Stomach (tissue), 9 donors: Measurements from ENCODE around the gene DMTF1. TPM values are rescaled to one million over a fixed set of nuclear protein-coding genes. Genes with fewer than 3 reads are reported as not detected.
A peak's percentile ranks its signal among the peaks of the same experiment; 100 is the strongest.

Experiments
- DNase-seq, 2 donors: peaks; one replicate each; pipeline versions ENCODE4 v3.0.0 to v3.0.0-alpha.2; 2013 to 2019
- H3K27ac ChIP-seq, 5 donors: fragments of 200-600 bp in 4 of 5; sonication (generic) in 4 of 5; one replicate each; pipeline ENCODE4 v1.5.1; 2013 to 2019; ENCODE audit warnings: mild to moderate bottlenecking in 1 of 5, moderate library complexity in 1 of 5
- H3K27me3 ChIP-seq, 3 donors: fragments of 200-600 bp; sonication (generic); one replicate each; pipeline ENCODE4 v1.5.1; 2017 to 2019; ENCODE audit warnings: mixed run types in 1 of 3
- H3K36me3 ChIP-seq, 4 donors: fragments of 200-600 bp; sonication (generic); 1 replicate in 3 of 4; 2 replicates in 1 of 4; pipeline ENCODE4 v1.5.1; 2016 to 2019
- H3K4me1 ChIP-seq, 4 donors: fragments of 200-600 bp; sonication (generic); one replicate each; pipeline ENCODE4 v1.5.1; 2016 to 2019
- H3K4me3 ChIP-seq, 4 donors: fragments of 200-600 bp; sonication (generic) in 3 of 4; one replicate each; pipeline ENCODE4 v1.5.1; 2016 to 2019; ENCODE audit warnings: mild to moderate bottlenecking in 1 of 4
- H3K9me3 ChIP-seq, 4 donors: fragments of 200-600 bp; sonication (generic); one replicate each; pipeline ENCODE4 v1.5.1; 2016 to 2019
- CTCF ChIP-seq, 7 experiments: fragments of 450-650 bp in 4 of 7; fragments of 200-600 bp in 3 of 7; sonication (generic) in 3 of 7; IDR thresholded peaks; one replicate each; pipeline ENCODE4 v1.5.1; 2016 to 2019; ENCODE audit warnings: antibody characterized with exemption in 7 of 7, control low read depth in 2 of 7, mild to moderate bottlenecking in 1 of 7
- EP300 ChIP-seq: sonication (generic); formaldehyde crosslinking; IDR thresholded peaks from one replicate; pipeline ENCODE4 v1.6.1; 2017; ENCODE audit warnings: antibody characterized with exemption
- POLR2A ChIP-seq, 4 donors: fragments of 450-650 bp; IDR thresholded peaks; one replicate each; pipeline ENCODE4 v1.6.1; 2016; ENCODE audit warnings: antibody characterized with exemption in 4 of 4, control low read depth in 2 of 4, mild to moderate bottlenecking in 1 of 4, moderate library complexity in 1 of 4
- POLR2AphosphoS5 ChIP-seq, 3 donors: sonication (generic); formaldehyde crosslinking; IDR thresholded peaks; one replicate each; pipeline ENCODE4 v1.6.1; 2016; ENCODE audit warnings: antibody characterized with exemption in 3 of 3
- WGBS, 5 donors: extraction: QIAGEN DNeasy Blood & Tissue Kit in 3 of 5; methylation state at CpG; one replicate each; pipeline versions ENCODE4 v1.1.5 to v1.1.7; 2013 to 2018; 5-methylcytosine and 5-hydroxymethylcytosine counted together
- intact Hi-C: fragments of 100-400 bp; cut with DNase I; formaldehyde crosslinking; loops from one replicate; pipeline ENCODE4 v1.15.1; 2023; ENCODE audit warnings: low total_unique reads
- polyA plus RNA-seq, 3 donors: library from polyadenylated mRNA; stranded (reverse); fragments of 200-250 nt; gene quantifications; one replicate each; pipeline ENCODE4 v1.2.3, GENCODE V29; 2013
- total RNA-seq, 5 donors: library from RNA; depleted of rRNA; stranded (reverse); fragments of >200 nt; gene quantifications; one replicate each; pipeline versions ENCODE4 v1.1.0 to v1.2.3, GENCODE V29; 2014 to 2016
- donor health status: healthy with polysubstance abuse.
- donor health status: Bipolar disorder and iron deficiency.
- donor health status: healthy.

Gene DMTF1
- total and polyA plus RNA-seq, 8 donors, result 10.5 to 233 (median 70.8) TPM

GRCh38 chr7:87148332-87148955, 3.8 kb upstream of the DMTF1 start:
- H3K9me3 ChIP-seq, result no peaks in the 10 kb centered on the region
- no peaks in the 10 kb centered on the region for H3K27me3 ChIP-seq
- WGBS, 5 donors, result 10 to 42% (median 20%) methylated on average over 1 of the region's 1 CpG
- intact Hi-C loops, result no loop called here
- no peak overlapping the region for H3K4me3 ChIP-seq
- H3K4me1 ChIP-seq, result peaks cover 0 to 11% (median 5%) of the 10 kb centered on the region in 4 donors
- peak in 3 of 7 experiments; percentile 19 to 43 (median 34) for TF ChIP-seq CTCF (IDR thresholded peaks at IDR 0.05)
- TF ChIP-seq POLR2A (IDR thresholded peaks at IDR 0.05), result no peak
- TF ChIP-seq EP300, result no peak
- no peak overlapping the region for H3K27ac ChIP-seq
- no peaks in the 10 kb centered on the region for H3K36me3 ChIP-seq
- peak in 1 of 2 donors; percentile 20 for DNase-seq

DNA sequence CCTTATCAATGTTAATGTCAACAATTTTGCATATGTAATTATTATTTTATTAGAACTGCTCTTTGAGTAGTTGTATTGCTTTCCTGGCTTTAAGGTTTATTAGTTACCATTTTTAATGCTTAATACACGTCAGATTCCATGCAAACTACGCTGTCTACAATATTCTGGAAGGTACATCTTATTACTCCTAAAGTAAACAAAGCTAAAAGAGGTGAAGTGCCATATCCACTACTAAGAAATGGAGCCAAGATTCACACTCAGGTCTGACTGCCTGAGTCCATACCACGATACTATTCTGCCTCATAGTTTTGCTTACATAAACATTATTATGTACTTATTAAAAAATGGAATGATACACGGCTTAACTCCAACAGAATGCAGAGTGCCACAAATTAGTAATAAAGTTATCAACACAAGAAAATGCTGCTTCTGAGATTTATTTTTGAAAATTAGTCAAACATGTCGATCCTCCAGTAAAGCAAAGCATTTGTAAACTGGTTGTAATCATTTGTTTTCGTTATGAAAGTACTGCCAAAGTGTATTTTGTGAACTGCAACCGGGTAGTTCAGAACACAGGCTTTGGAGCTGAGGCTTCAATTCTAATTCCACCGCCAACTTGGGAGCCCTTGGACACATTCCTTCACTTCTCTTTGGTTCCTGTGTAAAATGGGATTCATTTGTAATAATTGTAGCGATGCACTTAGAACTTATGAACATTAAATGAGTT, 1.1 kb upstream of the DMTF1 start:
- peaks cover 22 to 38% (median 30%) of the 10 kb centered on the region in 4 donors for H3K4me1 ChIP-seq
- H3K27ac ChIP-seq, result peak overlapping the region; percentile 32 to 100 (median 96)
- DNase-seq, result peak in 1 of 2 donors; percentile 28
- TF ChIP-seq EP300 (no peak), POLR2A (IDR thresholded peaks at IDR 0.05) (no peak), CTCF (IDR thresholded peaks at IDR 0.05) (no peak), POLR2AphosphoS5 (IDR thresholded peaks at IDR 0.05) (no peak)
- no peaks in the 10 kb centered on the region for H3K27me3 ChIP-seq
- 24 to 33% (median 28%) methylated on average over 9 of the region's 9 CpGs for WGBS, 5 donors
- H3K4me3 ChIP-seq, result peak overlapping the region; percentile 60 to 74 (median 65)
- H3K9me3 ChIP-seq, result no peaks in the 10 kb centered on the region
- no peaks in the 10 kb centered on the region for H3K36me3 ChIP-seq
- intact Hi-C loops, result no loop called here

- intact Hi-C loops, result no loop called here
- Histone ChIP-seq H3K27ac (peak overlapping the region; percentile 95 to 100 (median 97)), H3K36me3 (no peaks in the 10 kb centered on the region), H3K4me1 (peaks cover 26 to 44% (median 35%) of the 10 kb centered on the region in 4 donors), H3K9me3 (no peaks in the 10 kb centered on the region), H3K4me3 (peak overlapping the region; percentile 60 to 74 (median 65)), H3K27me3 (no peaks in the 10 kb centered on the region)
- TF ChIP-seq CTCF (IDR thresholded peaks at IDR 0.05), result no peak
- no peak for TF ChIP-seq POLR2A (IDR thresholded peaks at IDR 0.05)
- no peak for TF ChIP-seq POLR2AphosphoS5 (IDR thresholded peaks at IDR 0.05)
- TF ChIP-seq EP300, result no peak
- 3 to 10% (median 4%) methylated on average over 9 to 13 of the region's 13 CpGs for WGBS, 5 donors
- DNase-seq, result no peak
Measured at GRCh38 chr7:87151729-87152111, 533 bp upstream of the DMTF1 start.

DNA sequence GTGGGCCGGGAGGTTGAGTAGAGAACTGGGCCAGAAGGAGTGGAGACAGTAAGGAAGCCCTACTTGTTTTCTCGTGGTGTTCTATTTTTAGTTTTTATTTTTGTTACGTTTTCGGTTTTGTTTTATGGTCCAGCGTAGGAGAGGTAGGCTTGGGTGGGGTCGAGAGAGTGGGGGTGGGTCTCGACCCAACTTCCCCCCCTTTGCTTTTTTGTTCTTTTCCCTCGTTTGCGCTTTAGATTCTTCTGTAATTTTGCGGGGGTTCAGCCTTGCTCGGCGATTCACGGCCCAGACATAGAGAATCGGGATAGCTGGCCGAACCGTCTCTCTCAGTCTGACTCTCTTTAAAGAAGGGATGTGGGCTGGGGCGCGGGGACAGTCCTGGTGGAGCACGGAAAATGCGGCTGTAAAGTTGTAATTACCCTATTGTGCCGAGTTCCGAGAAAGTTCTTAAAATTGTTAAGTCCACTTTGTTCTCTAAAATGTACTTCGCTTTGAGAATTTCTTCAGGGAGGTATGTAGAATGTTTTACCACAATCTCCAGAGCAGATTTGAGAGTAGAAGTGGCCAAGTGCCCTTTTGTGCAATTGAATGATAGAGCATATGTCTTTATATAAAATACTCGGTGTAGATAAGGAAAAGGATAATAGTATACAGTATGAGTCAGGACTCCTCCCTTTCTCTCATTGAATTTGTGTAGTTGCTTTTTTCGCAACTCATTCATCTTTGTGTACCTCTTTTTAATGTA, 816 bp downstream of the DMTF1 start:
- 0% methylated on average over 25 of the region's 25 CpGs for WGBS, 5 donors
- peak overlapping the region; percentile 95 to 100 (median 97) for H3K27ac ChIP-seq
- DNase-seq, result peak; percentile 33 to 68
- intact Hi-C loops, result no loop called here
- H3K36me3 ChIP-seq, result no peaks in the 10 kb centered on the region
- peaks cover 26 to 52% (median 40%) of the 10 kb centered on the region in 4 donors for H3K4me1 ChIP-seq
- no peaks in the 10 kb centered on the region for H3K9me3 ChIP-seq
- TF ChIP-seq POLR2AphosphoS5 (IDR thresholded peaks at IDR 0.05) (peak in 1 of 3 donors; percentile 4), POLR2A (IDR thresholded peaks at IDR 0.05) (peak in 1 of 4 donors; percentile 3), EP300 (no peak)
- peak overlapping the region; percentile 60 to 74 (median 65) for H3K4me3 ChIP-seq
- H3K27me3 ChIP-seq, result no peaks in the 10 kb centered on the region
